ENCODE results near the gene MED13L. TPM values are rescaled to one million over a fixed set of nuclear protein-coding genes. Genes with fewer than 3 reads are reported as not detected.

The MED13L gene
- total RNA-seq, 2 experiments from 2014 or later: 25.7 to 40.1 TPM

- TF ChIP-seq EZH2phosphoT487 (IDR thresholded peaks at IDR 0.05; ENCODE audit: borderline replicate concordance, low read depth, low read length): no peak
- no peak for TF ChIP-seq CTCF (conservative IDR thresholded peaks at IDR 0.05; ENCODE audit: low read length)
- Histone ChIP-seq H3K4me2 (ENCODE audit: low read length) (no peak overlapping the region), H3K36me3 (ENCODE audit: insufficient read depth, low read length) (no peaks in the 10 kb centered on the region), H3K4me1 (ENCODE audit: insufficient read depth, low read length, poor library complexity, severe bottlenecking) (no peaks in the 10 kb centered on the region), H3K27ac (ENCODE audit: low read depth, low read length, poor library complexity, severe bottlenecking) (no peak overlapping the region), H4K20me1 (ENCODE audit: insufficient read depth, low read length) (peaks cover 13% of the 10 kb centered on the region; the same call in 1 of the 2 replicates), H3K9me3 (ENCODE audit: low read length) (no peaks in the 10 kb centered on the region), H3K79me2 (ENCODE audit: insufficient read depth, low read depth, low read length) (no peaks in the 10 kb centered on the region), H3K9me2 (ENCODE audit: insufficient read depth, low read length) (no peaks in the 10 kb centered on the region), H2AFZ (ENCODE audit: low read length) (no peak overlapping the region), H3K4me3 (ENCODE audit: low read depth, low read length, poor library complexity, severe bottlenecking) (no peak overlapping the region)
- no TSS peak for BruUV-seq (replicated peaks)
- DNase-seq (ENCODE audit: low spot score): no peak
- CTCF ChIA-PET (ENCODE audit: unreplicated experiment): no interaction called here
- POLR2A ChIA-PET: interaction anchor here (0.6 to 1.2 kb wide), 4 partner anchors 12 to 111 kb away, joined by 3 to 6 read pairs (median 4); no protein-coding TSS in a partner anchor
- intact Hi-C loops (cut with micrococcal nuclease; ENCODE audit: unreplicated experiment): no loop called here
These were observed 147.1 kb downstream of the MED13L start for GRCh38 chr12:116130431-116130830.

- ChIA-PET POLR2A (no interaction called here), CTCF (ENCODE audit: unreplicated experiment) (no interaction called here)
- H3K4me3 ChIP-seq (ENCODE audit: low read depth, low read length, poor library complexity, severe bottlenecking): no peak overlapping the region
- H4K20me1 ChIP-seq (ENCODE audit: insufficient read depth, low read length): peaks cover 12% of the 10 kb centered on the region; the same call in 1 of the 2 replicates
- intact Hi-C loops (cut with micrococcal nuclease; ENCODE audit: unreplicated experiment): no loop called here
- BruUV-seq (replicated peaks): no TSS peak
- TF ChIP-seq EZH2phosphoT487 (IDR thresholded peaks at IDR 0.05; ENCODE audit: borderline replicate concordance, low read depth, low read length) (no peak), CTCF (conservative IDR thresholded peaks at IDR 0.05; ENCODE audit: low read length) (no peak)
- no peak overlapping the region for H3K4me2 ChIP-seq (ENCODE audit: low read length)
- H3K27ac ChIP-seq (ENCODE audit: low read depth, low read length, poor library complexity, severe bottlenecking): no peak overlapping the region
- H3K4me1 ChIP-seq (ENCODE audit: insufficient read depth, low read length, poor library complexity, severe bottlenecking): no peaks in the 10 kb centered on the region
- no peaks in the 10 kb centered on the region for H3K9me3 ChIP-seq (ENCODE audit: low read length)
- no peak for DNase-seq (ENCODE audit: low spot score)
- no peaks in the 10 kb centered on the region for H3K36me3 ChIP-seq (ENCODE audit: insufficient read depth, low read length)
- no peak overlapping the region for H2AFZ ChIP-seq (ENCODE audit: low read length)
- H3K9me2 ChIP-seq (ENCODE audit: insufficient read depth, low read length): no peaks in the 10 kb centered on the region
- no peaks in the 10 kb centered on the region for H3K79me2 ChIP-seq (ENCODE audit: insufficient read depth, low read depth, low read length)
These were observed 148.7 kb downstream of the MED13L start for GRCh38 chr12:116128779-116129178.

- Histone ChIP-seq H4K20me1 (ENCODE audit: insufficient read depth, low read length) (peaks cover 17% of the 10 kb centered on the region), H3K79me2 (ENCODE audit: insufficient read depth, low read depth, low read length) (no peaks in the 10 kb centered on the region), H3K9me3 (ENCODE audit: low read length) (no peaks in the 10 kb centered on the region), H3K4me3 (ENCODE audit: low read depth, low read length, poor library complexity, severe bottlenecking) (no peak overlapping the region), H2AFZ (ENCODE audit: low read length) (no peak overlapping the region), H3K27ac (ENCODE audit: low read depth, low read length, poor library complexity, severe bottlenecking) (no peak overlapping the region), H3K36me3 (ENCODE audit: insufficient read depth, low read length) (no peaks in the 10 kb centered on the region), H3K4me2 (ENCODE audit: low read length) (no peak overlapping the region), H3K4me1 (ENCODE audit: insufficient read depth, low read length, poor library complexity, severe bottlenecking) (peaks cover 4% of the 10 kb centered on the region), H3K9me2 (ENCODE audit: insufficient read depth, low read length) (no peaks in the 10 kb centered on the region)
- POLR2A ChIA-PET: interaction anchor here (1.2 kb wide), 1 partner anchor 14 kb away, joined by 3 read pairs; no protein-coding TSS in a partner anchor
- intact Hi-C loops (cut with micrococcal nuclease; ENCODE audit: unreplicated experiment): no loop called here
- no TSS peak for BruUV-seq (replicated peaks)
- TF ChIP-seq CTCF (conservative IDR thresholded peaks at IDR 0.05; ENCODE audit: low read length) (no peak), EZH2phosphoT487 (IDR thresholded peaks at IDR 0.05; ENCODE audit: borderline replicate concordance, low read depth, low read length) (no peak)
- CTCF ChIA-PET (ENCODE audit: unreplicated experiment): no interaction called here
- no peak for DNase-seq (ENCODE audit: low spot score)
These were observed 149.6 kb downstream of the MED13L start for GRCh38 chr12:116127859-116128258.

Measured in OCI-LY7 (cell line).